Endothelial cell of umbilical vein (primary cell): ENCODE data around the gene MRNIP. TPM values are rescaled to one million over a fixed set of nuclear protein-coding genes. Genes with fewer than 3 reads are reported as not detected.

Source experiments
- BruUV-seq: library from RNA; stranded (reverse); fragments of 400-500 nt; replicated peaks from 2 replicates; lab custom pipeline; 2021; lab: Mats Ljungman, UMichigan
- CTCF ChIA-PET: fragments of 300-600, 350-600 bp; sonication (Branson Sonifier 250); formaldehyde crosslinking; loops from one replicate; lab custom pipeline; 2021; ENCODE audit warnings: antibody characterized with exemption, inconsistent platforms; lab: Charles Lee
- POLR2A ChIA-PET: fragments of 300-600, 350-600 bp; sonication (Branson Sonifier 250); formaldehyde crosslinking; loops from one replicate; lab custom pipeline; 2021; ENCODE audit warnings: antibody characterized with exemption, inconsistent platforms; lab: Charles Lee
- DNase-seq: peaks from one replicate; pipeline ENCODE4 v3.0.0-alpha.2; 2011; ENCODE audit warnings: low read depth, low spot score
- FAIRE-seq: peaks from 2 replicates; lab custom pipeline; 2011; peaks lifted over from hg19 to GRCh38; lab: Jason Lieb, UNC
- H2AFZ ChIP-seq: 2 replicates; pipeline ENCODE4 v1.6.0; 2012; ENCODE audit warnings: low read depth, low read length, control low read depth, inconsistent platforms
- H3K27ac ChIP-seq: 2 replicates; pipeline ENCODE4 v1.5.1; 2011; ENCODE audit warnings: low read depth, mild to moderate bottlenecking, control low read depth, low read length, moderate library complexity; ENCODE audit not compliant: insufficient read depth
- H3K27me3 ChIP-seq, 2 experiments: 2 replicates each; pipeline versions ENCODE4 v1.6.0 to v1.6.1; 2011; ENCODE audit warnings: low read length in 2 of 2, mixed read lengths in 1 of 2; ENCODE audit not compliant: control insufficient read depth in 2 of 2, insufficient read depth in 2 of 2
- H3K36me3 ChIP-seq, 2 experiments: 2 replicates in 1 of 2; 3 replicates in 1 of 2; pipeline ENCODE4 v1.5.1; 2011; ENCODE audit warnings: low read length in 2 of 2, mild to moderate bottlenecking in 1 of 2, moderate library complexity in 1 of 2; ENCODE audit not compliant: control insufficient read depth in 2 of 2, insufficient read depth in 2 of 2; ENCODE audit errors: extremely low read depth in 1 of 2
- H3K4me1 ChIP-seq: 3 replicates; pipeline ENCODE4 v1.5.1; 2011; ENCODE audit warnings: mild to moderate bottlenecking, low read length; ENCODE audit not compliant: control insufficient read depth, insufficient read depth; ENCODE audit errors: extremely low read depth
- H3K4me2 ChIP-seq: 2 replicates; pipeline ENCODE4 v1.6.1; 2011; ENCODE audit warnings: low read length, control low read depth, mixed read lengths; ENCODE audit not compliant: insufficient read depth
- H3K4me3 ChIP-seq, 3 experiments: fragments of 200-600 bp in 1 of 3; sonication (generic), shearing (Covaris generic) in 1 of 3; replicated peaks in 1 of 3; 2 replicates each; pipeline ENCODE4 v1.5.1; 2011 to 2016; ENCODE audit warnings: control low read depth in 3 of 3, low read length in 3 of 3, mild to moderate bottlenecking in 2 of 3, inconsistent platforms in 1 of 3, low read depth in 1 of 3, moderate library complexity in 1 of 3; ENCODE audit not compliant: insufficient read depth in 1 of 3
- H3K79me2 ChIP-seq: 2 replicates; pipeline ENCODE4 v1.6.0; 2012; ENCODE audit warnings: low read length, inconsistent platforms; ENCODE audit not compliant: control insufficient read depth, insufficient read depth
- H3K9ac ChIP-seq: replicated peaks from 2 replicates; pipeline ENCODE3; 2011; ENCODE audit warnings: low read length, control low read depth; ENCODE audit not compliant: insufficient read depth; ENCODE audit errors: extremely low read depth
- H3K9me1 ChIP-seq: replicated peaks from 3 replicates; pipeline ENCODE4 v1.6.0; 2011; ENCODE audit warnings: mild to moderate bottlenecking, low read length; ENCODE audit not compliant: control insufficient read depth, insufficient read depth; ENCODE audit errors: extremely low read depth
- H3K9me3 ChIP-seq: replicated peaks from 2 replicates; pipeline ENCODE4 v1.5.1; 2012; ENCODE audit warnings: low read length, inconsistent platforms; ENCODE audit not compliant: control insufficient read depth, insufficient read depth
- H4K20me1 ChIP-seq: replicated peaks from 2 replicates; pipeline ENCODE3; 2011; ENCODE audit warnings: mild to moderate bottlenecking, low read length; ENCODE audit not compliant: control insufficient read depth, insufficient read depth; ENCODE audit errors: extremely low read depth
- CTCF ChIP-seq, 2 donors: IDR thresholded peaks; 1 replicate in 1 of 2; 2 replicates in 1 of 2; pipeline ENCODE4 v1.5.1; 2011; ENCODE audit warnings: low read length in 2 of 2, mild to moderate bottlenecking in 2 of 2, moderate library complexity in 2 of 2, control low read depth in 1 of 2, inconsistent platforms in 1 of 2, low read depth in 1 of 2; ENCODE audit not compliant: insufficient read depth in 1 of 2; ENCODE audit errors: extremely low read depth in 1 of 2
- EZH2 ChIP-seq: IDR thresholded peaks from 2 replicates; pipeline ENCODE4 v1.6.1; 2012; ENCODE audit warnings: borderline replicate concordance, low read depth, mild to moderate bottlenecking, moderate library complexity, low read length, inconsistent platforms; ENCODE audit not compliant: severe bottlenecking
- GATA2 ChIP-seq: IDR thresholded peaks from 2 replicates; pipeline ENCODE4 v1.7.0; 2011; ENCODE audit warnings: low read depth, mild to moderate bottlenecking, moderate library complexity, mixed read lengths, low read length; ENCODE audit not compliant: insufficient read length, insufficient read depth
- JUN ChIP-seq: IDR thresholded peaks from 2 replicates; pipeline ENCODE4 v1.6.1; 2011; ENCODE audit warnings: borderline replicate concordance, low read depth; ENCODE audit not compliant: insufficient read length, insufficient read depth
- POLR2AphosphoS5 ChIP-seq: IDR thresholded peaks from 2 replicates; pipeline ENCODE4 v1.6.1; 2012; ENCODE audit warnings: low read depth, mild to moderate bottlenecking, control low read depth, low read length, moderate library complexity; ENCODE audit not compliant: insufficient read depth
- dilution Hi-C: fragments of 300-500 bp; cut with MboI; formaldehyde crosslinking; loops from one replicate; pipeline ENCODE4 v1.15.0; 2019; ENCODE audit warnings: low sequenced_read_pairs; ENCODE audit not compliant: extremely low pct_ligation_motif_present
- intact Hi-C: fragments of 100-400 bp; cut with micrococcal nuclease; formaldehyde crosslinking; loops from one replicate; pipeline ENCODE4 v1.10.0; 2022
- polyA plus RNA-seq, 4 experiments: library from polyadenylated mRNA; depleted of rRNA in 3 of 4; stranded (reverse) in 3 of 4; unstranded in 1 of 4; fragments of >200 nt; gene quantifications; 2 replicates each; pipeline versions ENCODE4 v1.2.1 to v1.2.3, GENCODE V29; 2011 to 2012; ENCODE audit warnings: missing spikeins in 1 of 4
- total RNA-seq: library from RNA; stranded (reverse); gene quantifications from 2 replicates; pipeline ENCODE4 v1.2.3, GENCODE V29; 2021
- TF ChIP-seq, protein P1 (sequence below): IDR thresholded peaks from 2 replicates; pipeline ENCODE4 v1.6.1; 2011; ENCODE audit not compliant: insufficient read depth, insufficient read length

MRNIP gene
- total and polyA plus RNA-seq, 2 donors (not counting 3 experiments of a cell fraction or from before 2014, with no cell fraction given) = 17.1 to 19.1 TPM

DNA sequence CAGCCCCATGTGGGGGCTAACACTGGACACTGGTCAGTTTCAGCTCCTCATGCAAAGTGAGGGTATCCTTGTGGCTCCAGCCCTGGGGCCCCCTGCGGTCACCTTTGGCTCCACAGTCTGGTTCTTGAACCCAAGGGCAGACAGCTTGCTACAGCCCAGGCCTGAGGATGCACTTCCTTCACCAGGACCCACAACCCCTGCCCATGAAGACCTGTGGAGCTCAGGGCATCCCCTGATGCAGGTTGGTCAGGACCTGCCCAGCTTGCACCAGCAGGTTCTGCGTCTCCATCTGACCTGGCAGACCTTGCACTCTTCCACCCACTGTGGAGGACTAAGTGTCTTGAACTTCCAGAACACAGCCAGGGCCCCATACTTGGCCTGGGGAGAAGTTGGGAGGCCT is 3.7 kb upstream of the MRNIP start:
- POLR2A ChIA-PET = no interaction called here
- BruUV-seq = no TSS peak
- no peak overlapping the region for H3K4me3 ChIP-seq
- intact Hi-C loops = no loop called here
- H2AFZ ChIP-seq = no peak overlapping the region
- DNase-seq (no peak), FAIRE-seq (no peak)
- no peaks in the 10 kb centered on the region for H3K79me2 ChIP-seq
- no peaks in the 10 kb centered on the region for H3K9me1 ChIP-seq
- H3K9me3 ChIP-seq = no peaks in the 10 kb centered on the region
- H3K4me2 ChIP-seq = no peak overlapping the region
- dilution Hi-C loops = no loop called here
- TF ChIP-seq CTCF (IDR thresholded peaks at IDR 0.05; ENCODE audit: extremely low read depth in 1 of 2, insufficient read depth in 1 of 2, low read depth in 1 of 2, low read length in 2 of 2) (no peak), POLR2AphosphoS5 (no peak), GATA2 (no peak), JUN (no peak), EZH2 (no peak)
- TF ChIP-seq, protein P1, sequence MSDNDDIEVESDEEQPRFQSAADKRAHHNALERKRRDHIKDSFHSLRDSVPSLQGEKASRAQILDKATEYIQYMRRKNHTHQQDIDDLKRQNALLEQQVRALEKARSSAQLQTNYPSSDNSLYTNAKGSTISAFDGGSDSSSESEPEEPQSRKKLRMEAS = no peak
- no peaks in the 10 kb centered on the region for H4K20me1 ChIP-seq
- no peak overlapping the region for H3K27ac ChIP-seq
- CTCF ChIA-PET = interaction anchor here (1.9 kb wide), 1 partner anchor 60 kb away, joined by 5 read pairs; no protein-coding TSS in a partner anchor
- no peaks in the 10 kb centered on the region for H3K27me3 ChIP-seq
- no peak overlapping the region for H3K9ac ChIP-seq
- H3K36me3 ChIP-seq = peaks cover 2 to 42% of the 10 kb centered on the region in 2 experiments
- H3K4me1 ChIP-seq = no peaks in the 10 kb centered on the region
